ENCODE results near the gene CKB.
"Not testable (repeated sequence)": the region's sequence is repeated elsewhere in the genome, so short reads cannot be mapped to it uniquely, and the experiment has no call there.

CKB gene

DNA sequence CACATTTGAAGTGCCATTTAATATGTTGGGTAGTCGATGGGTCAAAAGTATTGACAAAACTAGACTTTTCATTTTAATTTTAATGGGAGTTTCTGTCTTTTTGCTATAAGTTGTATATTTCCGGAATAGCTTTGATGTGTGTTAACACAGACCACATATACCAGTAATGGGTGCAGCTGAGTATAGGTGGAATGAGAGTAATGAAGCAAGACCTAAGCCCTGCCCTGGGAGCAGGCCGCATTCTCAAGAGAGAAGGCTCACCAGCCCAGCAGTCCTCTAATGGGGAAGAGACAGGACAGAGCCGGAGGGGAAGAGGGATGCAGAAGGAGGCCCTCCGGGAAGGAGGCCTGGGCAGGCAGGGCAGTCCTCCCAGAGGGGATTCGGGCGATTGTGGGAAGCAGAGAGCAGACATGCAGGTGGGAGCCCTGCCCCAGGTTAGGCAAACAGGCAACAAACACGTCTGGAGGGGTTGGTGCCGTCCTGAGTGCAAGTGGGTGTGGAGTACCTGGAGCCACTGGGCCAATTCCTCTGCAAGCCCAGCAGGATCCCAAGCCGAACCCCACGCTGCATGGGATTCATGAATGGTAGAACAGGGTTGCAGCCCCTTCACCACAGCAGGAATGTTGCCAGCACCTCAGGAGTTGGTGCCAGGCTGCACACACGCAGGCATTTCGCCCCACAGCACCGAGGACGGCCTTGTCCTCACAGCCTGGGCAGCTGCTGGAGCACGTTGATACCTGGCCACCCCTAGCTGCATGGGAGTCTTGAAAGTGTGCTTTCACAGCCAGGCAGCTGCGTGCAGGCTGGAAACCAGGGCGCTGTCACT lies 7.8 kb downstream of the CKB start:
- DNase-seq (ENCODE audit: insufficient read length) (no peak), FAIRE-seq (no peak)
- TF ChIP-seq POLR2A (IDR thresholded peaks at IDR 0.05; ENCODE audit: low read depth, low read length): no peak

- FAIRE-seq (no peak), DNase-seq (ENCODE audit: insufficient read length) (no peak)
- TF ChIP-seq TAF1 (IDR thresholded peaks at IDR 0.05; ENCODE audit: borderline replicate concordance, low read depth, low read length) (no peak), POLR2A (IDR thresholded peaks at IDR 0.05; ENCODE audit: low read depth, low read length) (no peak), POLR2AphosphoS5 (IDR thresholded peaks at IDR 0.05; ENCODE audit: low read depth, low read length) (no peak)
Measured at GRCh38 chr14:103512701-103513611, 9.7 kb downstream of the CKB start.

DNA sequence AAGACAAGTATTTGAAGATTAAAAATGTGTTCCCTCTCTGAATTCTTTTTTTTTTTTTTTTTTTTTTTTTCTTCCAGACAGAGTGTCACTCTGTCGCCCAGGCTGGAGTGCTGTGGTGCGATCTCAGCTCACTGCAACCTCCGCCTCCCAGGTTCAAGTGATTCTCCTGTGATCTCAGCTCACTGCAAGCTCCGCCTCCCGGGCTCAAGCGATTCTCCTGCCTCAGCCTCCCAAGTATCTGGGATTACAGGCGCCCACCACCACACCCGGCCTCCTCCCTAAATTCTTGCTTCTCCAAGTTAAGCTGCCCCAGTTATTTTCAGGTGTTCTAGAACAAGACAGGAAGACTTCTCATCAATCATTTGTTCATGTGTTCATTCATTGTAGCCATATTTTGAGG lies 10.4 kb downstream of the CKB start:
- not testable (repeated sequence) for FAIRE-seq; DNase-seq (ENCODE audit: insufficient read length)

- TF ChIP-seq POLR2A (IDR thresholded peaks at IDR 0.05; ENCODE audit: low read depth, low read length) (no peak), TAF1 (IDR thresholded peaks at IDR 0.05; ENCODE audit: borderline replicate concordance, low read depth, low read length) (no peak), POLR2AphosphoS5 (IDR thresholded peaks at IDR 0.05; ENCODE audit: low read depth, low read length) (no peak)
- DNase-seq (ENCODE audit: insufficient read length) (no peak), FAIRE-seq (no peak)
Measured at GRCh38 chr14:103510724-103511693, 11.6 kb downstream of the CKB start.

- DNase-seq (ENCODE audit: insufficient read length): no peak
- TF ChIP-seq POLR2AphosphoS5 (IDR thresholded peaks at IDR 0.05; ENCODE audit: low read depth, low read length) (no peak), TAF1 (IDR thresholded peaks at IDR 0.05; ENCODE audit: borderline replicate concordance, low read depth, low read length) (no peak), POLR2A (IDR thresholded peaks at IDR 0.05; ENCODE audit: low read depth, low read length) (no peak)
- no peak for FAIRE-seq
Measured at GRCh38 chr14:103509864-103510723, 12.5 kb downstream of the CKB start.

DNA sequence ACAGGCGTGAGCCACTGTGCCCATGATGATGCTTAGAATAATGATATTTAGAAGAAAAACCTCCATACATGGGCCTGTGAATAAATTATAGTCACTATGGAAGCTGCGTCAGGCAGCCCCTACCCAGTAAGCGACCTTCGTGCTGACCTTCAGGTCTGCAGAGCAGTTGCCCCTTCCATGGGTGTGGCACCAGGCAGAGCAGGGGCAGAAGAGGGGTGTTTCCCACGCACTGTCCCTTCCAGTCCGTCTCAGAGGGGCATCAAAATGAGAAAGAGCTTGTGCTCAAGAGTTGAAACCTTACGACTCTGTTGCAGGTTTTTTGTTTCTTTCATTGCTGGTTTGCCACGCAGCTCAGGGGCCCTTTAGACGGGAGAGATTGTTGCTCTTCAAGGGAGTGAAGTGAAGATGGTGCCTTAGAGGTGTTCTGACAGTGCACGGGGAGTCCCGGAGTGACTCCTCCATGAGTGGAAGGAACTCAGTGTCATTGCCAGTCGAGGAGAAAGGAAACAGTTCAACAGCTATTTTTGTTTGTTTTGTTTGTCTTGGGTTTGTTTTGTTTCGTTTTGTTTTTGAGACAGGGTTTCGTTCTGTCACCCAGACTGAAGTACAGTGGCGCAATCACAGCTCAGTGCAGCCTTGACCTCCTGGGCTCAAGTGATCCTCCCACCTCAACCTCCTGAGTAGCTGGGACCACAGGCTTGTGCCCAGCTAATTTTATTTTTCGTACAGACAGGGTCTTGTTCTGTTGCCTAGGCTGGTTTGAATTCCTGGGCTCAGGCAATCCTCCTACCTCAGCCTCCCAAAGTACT lies 13.9 kb downstream of the CKB start:
- FAIRE-seq (no peak), DNase-seq (ENCODE audit: insufficient read length) (no peak)
- TF ChIP-seq TAF1 (IDR thresholded peaks at IDR 0.05; ENCODE audit: borderline replicate concordance, low read depth, low read length) (no peak), POLR2AphosphoS5 (IDR thresholded peaks at IDR 0.05; ENCODE audit: low read depth, low read length) (no peak), POLR2A (IDR thresholded peaks at IDR 0.05; ENCODE audit: low read depth, low read length) (no peak)

DNA sequence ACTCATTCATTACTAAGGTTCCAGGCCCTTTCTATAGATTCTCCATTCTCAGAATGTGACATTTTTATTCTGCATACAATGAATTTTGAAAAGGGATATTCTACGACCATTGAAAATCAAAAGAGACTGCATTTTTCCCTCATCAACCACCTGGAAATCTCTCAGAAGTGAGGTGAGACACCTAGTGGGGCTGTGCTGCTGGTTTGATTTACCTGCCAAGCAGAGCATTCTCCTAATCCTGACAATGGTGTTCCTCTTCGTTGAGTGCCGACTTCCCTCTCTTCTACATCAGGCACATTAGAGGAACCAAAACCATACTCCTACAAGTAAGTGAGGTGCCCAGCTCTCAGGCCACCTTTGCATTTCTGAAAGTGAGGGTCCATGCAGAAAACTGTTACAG lies 14.9 kb downstream of the CKB start:
- TF ChIP-seq TAF1 (IDR thresholded peaks at IDR 0.05; ENCODE audit: borderline replicate concordance, low read depth, low read length) (no peak), POLR2AphosphoS5 (IDR thresholded peaks at IDR 0.05; ENCODE audit: low read depth, low read length) (no peak), POLR2A (IDR thresholded peaks at IDR 0.05; ENCODE audit: low read depth, low read length) (no peak)
- FAIRE-seq (no peak), DNase-seq (ENCODE audit: insufficient read length) (no peak)

- DNase-seq (ENCODE audit: insufficient read length): no peak
- TF ChIP-seq POLR2A (IDR thresholded peaks at IDR 0.05; ENCODE audit: low read depth, low read length): no peak
- TF ChIP-seq POLR2AphosphoS5 (IDR thresholded peaks at IDR 0.05; ENCODE audit: low read depth, low read length): no peak
- no peak for TF ChIP-seq TAF1 (IDR thresholded peaks at IDR 0.05; ENCODE audit: borderline replicate concordance, low read depth, low read length)
- FAIRE-seq: no peak
Measured at GRCh38 chr14:103504991-103505565, 17.6 kb downstream of the CKB start.

GRCh38 chr14:103503296-103503695 lies 19.3 kb downstream of the CKB start:
- FAIRE-seq (no peak), DNase-seq (ENCODE audit: insufficient read length) (no peak)
- TF ChIP-seq TAF1 (IDR thresholded peaks at IDR 0.05; ENCODE audit: borderline replicate concordance, low read depth, low read length) (no peak), POLR2A (IDR thresholded peaks at IDR 0.05; ENCODE audit: low read depth, low read length) (no peak)

- no peak for TF ChIP-seq POLR2AphosphoS5 (IDR thresholded peaks at IDR 0.05; ENCODE audit: low read depth, low read length)
- no peak for TF ChIP-seq POLR2A (IDR thresholded peaks at IDR 0.05; ENCODE audit: low read depth, low read length)
- TF ChIP-seq TAF1 (IDR thresholded peaks at IDR 0.05; ENCODE audit: borderline replicate concordance, low read depth, low read length): no peak
- no peak for DNase-seq (ENCODE audit: insufficient read length)
- no peak for FAIRE-seq
Measured at GRCh38 chr14:103502877-103503276, 19.8 kb downstream of the CKB start.

Measured in GM12892 (cell line).